HEK293T (cell line): ENCODE measurements around the gene TPSG1.

ENCODE experiments used
- BHLHE40 ChIP-seq: fragments of 450-650 bp; IDR thresholded peaks from 2 replicates; pipeline ENCODE4 v1.6.1; 2016; ENCODE audit warnings: mild to moderate bottlenecking, moderate library complexity, borderline replicate concordance
- CTBP1 ChIP-seq: fragments of 450-650 bp; IDR thresholded peaks from 2 replicates; pipeline ENCODE4 v1.6.1; 2016; ENCODE audit warnings: borderline replicate concordance
- FOXK2 ChIP-seq: fragments of 450-650 bp; IDR thresholded peaks from 2 replicates; pipeline ENCODE4 v1.6.1; 2016; ENCODE audit warnings: mild to moderate bottlenecking
- FOXM1 ChIP-seq: fragments of 450-650 bp; IDR thresholded peaks from 2 replicates; pipeline ENCODE4 v1.6.1; 2017; ENCODE audit warnings: mild to moderate bottlenecking, borderline replicate concordance
- HDGF ChIP-seq: fragments of 450-650 bp; IDR thresholded peaks from 2 replicates; pipeline ENCODE4 v1.6.1; 2017; ENCODE audit warnings: antibody characterized with exemption, borderline replicate concordance
- LEF1 ChIP-seq: fragments of 450-650 bp; IDR thresholded peaks from 2 replicates; pipeline ENCODE4 v1.6.1; 2017; ENCODE audit warnings: mild to moderate bottlenecking, borderline replicate concordance
- SP1 ChIP-seq: fragments of 450-650 bp; IDR thresholded peaks from 2 replicates; pipeline ENCODE4 v1.6.1; 2017
- SUZ12 ChIP-seq: fragments of 450-650 bp; IDR thresholded peaks from 2 replicates; pipeline ENCODE4 v1.6.1; 2016; ENCODE audit warnings: mild to moderate bottlenecking
- ZNF384 ChIP-seq: fragments of 450-650 bp; IDR thresholded peaks from 2 replicates; pipeline ENCODE4 v1.6.1; 2016
- TF ChIP-seq, protein P1 (sequence below): fragments of 450-650 bp; IDR thresholded peaks from 2 replicates; pipeline ENCODE4 v1.6.1; 2016

DNA sequence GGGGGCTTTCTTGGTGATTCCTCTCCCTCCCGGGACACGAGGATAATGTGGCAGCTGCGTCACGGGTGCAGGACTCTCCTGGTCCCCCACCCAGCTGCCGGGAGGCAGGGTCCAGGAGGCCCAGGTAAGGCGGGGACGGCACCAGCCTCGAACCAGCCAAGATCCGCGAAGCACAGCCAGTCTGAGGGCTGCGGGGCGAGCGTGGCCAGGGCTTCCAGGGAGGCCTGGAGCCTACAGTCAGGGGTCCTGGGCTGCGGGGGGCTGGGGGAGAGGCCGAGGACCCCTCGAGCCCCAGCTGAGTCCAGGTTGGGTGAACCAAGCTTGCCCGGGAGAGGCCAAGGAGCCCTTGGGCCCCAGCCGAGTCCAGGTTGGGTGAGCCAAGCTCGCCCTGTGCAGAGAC lies 40.8 kb upstream of the TPSG1 start:
- TF ChIP-seq CTBP1 (no peak), SP1 (no peak), SUZ12 (no peak), FOXM1 (no peak), ZNF384 (no peak), BHLHE40 (no peak), LEF1 (no peak), FOXK2 (no peak), HDGF (no peak)
- TF ChIP-seq, protein P1, sequence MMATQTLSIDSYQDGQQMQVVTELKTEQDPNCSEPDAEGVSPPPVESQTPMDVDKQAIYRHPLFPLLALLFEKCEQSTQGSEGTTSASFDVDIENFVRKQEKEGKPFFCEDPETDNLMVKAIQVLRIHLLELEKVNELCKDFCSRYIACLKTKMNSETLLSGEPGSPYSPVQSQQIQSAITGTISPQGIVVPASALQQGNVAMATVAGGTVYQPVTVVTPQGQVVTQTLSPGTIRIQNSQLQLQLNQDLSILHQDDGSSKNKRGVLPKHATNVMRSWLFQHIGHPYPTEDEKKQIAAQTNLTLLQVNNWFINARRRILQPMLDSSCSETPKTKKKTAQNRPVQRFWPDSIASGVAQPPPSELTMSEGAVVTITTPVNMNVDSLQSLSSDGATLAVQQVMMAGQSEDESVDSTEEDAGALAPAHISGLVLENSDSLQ = no peak
